ENCODE results near the gene C4orf54.

- TF ChIP-seq, protein P1, sequence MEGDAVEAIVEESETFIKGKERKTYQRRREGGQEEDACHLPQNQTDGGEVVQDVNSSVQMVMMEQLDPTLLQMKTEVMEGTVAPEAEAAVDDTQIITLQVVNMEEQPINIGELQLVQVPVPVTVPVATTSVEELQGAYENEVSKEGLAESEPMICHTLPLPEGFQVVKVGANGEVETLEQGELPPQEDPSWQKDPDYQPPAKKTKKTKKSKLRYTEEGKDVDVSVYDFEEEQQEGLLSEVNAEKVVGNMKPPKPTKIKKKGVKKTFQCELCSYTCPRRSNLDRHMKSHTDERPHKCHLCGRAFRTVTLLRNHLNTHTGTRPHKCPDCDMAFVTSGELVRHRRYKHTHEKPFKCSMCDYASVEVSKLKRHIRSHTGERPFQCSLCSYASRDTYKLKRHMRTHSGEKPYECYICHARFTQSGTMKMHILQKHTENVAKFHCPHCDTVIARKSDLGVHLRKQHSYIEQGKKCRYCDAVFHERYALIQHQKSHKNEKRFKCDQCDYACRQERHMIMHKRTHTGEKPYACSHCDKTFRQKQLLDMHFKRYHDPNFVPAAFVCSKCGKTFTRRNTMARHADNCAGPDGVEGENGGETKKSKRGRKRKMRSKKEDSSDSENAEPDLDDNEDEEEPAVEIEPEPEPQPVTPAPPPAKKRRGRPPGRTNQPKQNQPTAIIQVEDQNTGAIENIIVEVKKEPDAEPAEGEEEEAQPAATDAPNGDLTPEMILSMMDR (IDR thresholded peaks at IDR 0.05) = no peak
- no peak for TF ChIP-seq POLR2A (IDR thresholded peaks at IDR 0.05)
These were observed 26.3 kb upstream of the C4orf54 start for GRCh38 chr4:99683895-99684294.
